Astrocyte of the spinal cord (primary cell): ENCODE measurements around the gene SLC40A1.

Experiments
- DNase-seq: peaks from one replicate; pipeline ENCODE4 v3.0.0; 2011; ENCODE audit warnings: low read depth, low spot score
- H3K4me3 ChIP-seq: 2 replicates; pipeline ENCODE4 v1.5.1; 2011; ENCODE audit warnings: low read depth, mild to moderate bottlenecking, low read length, moderate library complexity
- CTCF ChIP-seq: IDR thresholded peaks from 2 replicates; pipeline ENCODE4 v1.5.1; 2012; ENCODE audit warnings: low read depth, mild to moderate bottlenecking, low read length, inconsistent platforms
- in situ Hi-C: cut with HindIII; loops from 2 replicates; pipeline ENCODE4 v1.10.0; 2017; ENCODE audit warnings: low sequenced_read_pairs

The SLC40A1 gene

DNA sequence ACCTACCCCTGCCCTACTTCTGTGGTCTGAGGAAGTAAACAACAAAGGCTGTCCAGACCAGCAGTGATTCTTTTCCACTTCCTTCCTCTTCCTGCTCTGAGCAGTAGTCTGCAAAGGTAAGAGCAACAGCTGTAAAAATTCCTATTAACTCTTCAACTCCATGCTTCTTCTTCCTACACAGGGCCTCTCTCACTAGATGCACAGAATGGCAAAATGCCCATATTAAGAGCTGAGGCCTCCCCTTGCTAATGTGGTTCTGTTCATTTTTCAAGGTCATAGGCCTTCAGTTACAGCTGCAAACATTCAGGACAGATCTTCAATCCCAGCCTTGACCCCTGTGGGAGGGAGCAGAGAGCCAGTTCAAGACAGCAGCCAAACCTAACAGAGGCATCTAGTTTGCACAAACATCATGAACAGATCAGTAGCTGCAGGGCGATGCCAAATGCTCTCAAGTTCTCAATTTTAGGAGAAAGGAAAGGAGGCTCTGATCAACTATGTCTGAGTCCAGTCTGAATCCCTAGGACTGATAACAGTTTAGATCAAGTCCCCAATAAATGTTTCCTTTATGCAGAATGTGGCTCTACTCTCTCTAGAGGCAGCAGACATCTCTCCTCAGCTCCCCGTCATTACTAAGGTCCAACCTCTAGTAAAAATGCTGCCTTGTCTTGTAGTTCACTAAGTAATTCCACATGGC, 20.9 kb downstream of the SLC40A1 start:
- no peak for TF ChIP-seq CTCF
- DNase-seq = no peak
- H3K4me3 ChIP-seq = no peak overlapping the region
- in situ Hi-C loops = no loop called here

GRCh38 chr2:189558516-189559272, 21.9 kb downstream of the SLC40A1 start:
- no peak for TF ChIP-seq CTCF

DNA sequence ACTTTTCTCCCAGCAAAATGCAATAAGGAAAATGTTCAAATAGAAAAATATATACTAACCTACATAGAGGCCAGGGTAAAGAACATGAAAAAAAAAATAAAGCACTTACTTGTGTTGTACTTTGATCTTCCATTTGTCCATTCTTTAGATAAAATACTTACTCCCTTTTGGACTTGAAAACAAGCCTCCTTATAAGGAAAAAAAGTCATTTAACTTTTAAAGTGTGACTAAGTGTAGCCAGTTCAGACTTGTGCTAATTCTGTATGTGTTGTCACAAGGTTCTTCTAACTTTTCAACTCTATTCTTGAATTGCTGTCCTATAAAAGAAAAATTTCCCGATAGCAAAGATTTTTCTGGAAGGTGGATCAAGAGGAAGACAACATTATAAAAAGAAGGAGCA, 23.2 kb downstream of the SLC40A1 start:
- in situ Hi-C loops = no loop called here
- no peak overlapping the region for H3K4me3 ChIP-seq
- no peak for DNase-seq
- TF ChIP-seq CTCF = no peak

More at GRCh38 chr2:189558516-189559272, 21.9 kb downstream of the SLC40A1 start:
- in situ Hi-C loops = no loop called here
- H3K4me3 ChIP-seq = no peak overlapping the region
- DNase-seq = no peak

DNA sequence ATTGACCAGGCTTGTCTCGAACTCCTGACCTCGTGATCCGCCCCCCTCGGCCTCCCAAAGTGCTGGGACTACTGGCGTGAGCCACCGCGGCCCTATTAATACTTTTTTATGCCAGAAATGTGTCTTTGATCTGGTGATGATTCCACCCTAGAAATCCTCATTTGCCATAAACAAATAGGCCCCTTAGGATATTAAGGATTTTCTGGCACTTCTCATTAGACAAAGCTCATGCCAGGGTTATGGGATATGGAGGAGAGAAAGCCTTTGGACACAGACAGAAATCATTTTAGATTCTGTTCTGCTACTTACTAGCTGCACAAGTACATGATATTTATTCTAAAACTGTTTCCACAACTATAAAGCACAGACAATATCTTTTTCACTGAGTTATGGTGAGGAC, 24.1 kb downstream of the SLC40A1 start:
- no peak for DNase-seq
- no peak overlapping the region for H3K4me3 ChIP-seq
- in situ Hi-C loops = no loop called here
- TF ChIP-seq CTCF = no peak

- DNase-seq = no peak
- TF ChIP-seq CTCF = no peak
- in situ Hi-C loops = no loop called here
- H3K4me3 ChIP-seq = no peak overlapping the region
These were observed 25.4 kb downstream of the SLC40A1 start for GRCh38 chr2:189555232-189555631.

DNA sequence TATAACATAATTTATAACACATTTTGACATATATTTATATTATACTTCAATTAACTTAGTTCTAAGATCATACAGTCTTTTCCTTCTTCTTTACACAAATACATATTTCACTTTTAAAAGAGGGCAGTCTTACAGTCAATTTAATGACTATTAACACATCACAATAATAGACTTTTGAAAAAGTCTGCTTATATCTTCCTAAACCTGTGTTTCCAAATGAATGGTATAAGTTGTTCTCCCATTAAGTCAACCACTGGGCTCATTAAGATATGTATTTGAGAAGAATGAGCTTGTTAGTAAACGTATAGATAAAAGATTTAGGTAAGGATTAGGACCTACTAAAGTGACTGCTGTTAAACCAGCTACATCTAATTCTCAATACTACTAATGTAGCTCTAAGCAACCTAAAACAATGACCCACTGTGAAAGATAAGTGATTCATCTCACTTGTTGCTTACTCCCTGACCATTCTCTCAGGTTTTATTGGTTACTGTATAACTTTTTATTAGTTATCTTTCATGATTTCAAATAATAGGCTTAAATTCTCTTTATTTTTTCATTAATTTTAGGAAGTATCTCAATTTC, 27.0 kb downstream of the SLC40A1 start:
- DNase-seq = no peak
- in situ Hi-C loops = no loop called here
- H3K4me3 ChIP-seq = no peak overlapping the region
- no peak for TF ChIP-seq CTCF
